Activated gamma-delta T cell treated with Interleukin-2 at 50 U/mL for 16 hours (primary cell): Measurements from ENCODE around the gene ZNF710.
A peak's percentile ranks its signal among the peaks of the same experiment; 100 is the strongest.

ENCODE experiments used
- DNase-seq: peaks from one replicate; pipeline ENCODE4 v3.0.0-alpha.2; 2020

Gene ZNF710

GRCh38 chr15:90083419-90083818, 82.3 kb downstream of the ZNF710 start:
- no peak for DNase-seq

- DNase-seq, result no peak
Measured at GRCh38 chr15:90083954-90084607, 83.0 kb downstream of the ZNF710 start.

GRCh38 chr15:90084876-90085423, 83.8 kb downstream of the ZNF710 start:
- no peak for DNase-seq

- DNase-seq, result no peak
Measured at GRCh38 chr15:90085565-90085964, 84.4 kb downstream of the ZNF710 start.

- DNase-seq, result peak; percentile 39
Measured at GRCh38 chr15:90086868-90087268, 85.7 kb downstream of the ZNF710 start.

GRCh38 chr15:90087454-90088154, 86.5 kb downstream of the ZNF710 start:
- no peak for DNase-seq

- DNase-seq, result no peak
Measured at GRCh38 chr15:90090226-90090848, 89.2 kb downstream of the ZNF710 start.

- no peak for DNase-seq
Measured at GRCh38 chr15:90091156-90091931, 90.2 kb downstream of the ZNF710 start.

GRCh38 chr15:90095521-90095959, 94.4 kb downstream of the ZNF710 start:
- peak; percentile 27 for DNase-seq

- DNase-seq, result peak; percentile 59
Measured at GRCh38 chr15:90097475-90097874, 96.4 kb downstream of the ZNF710 start.

GRCh38 chr15:90099072-90099867, 98.1 kb downstream of the ZNF710 start:
- DNase-seq, result peak; percentile 37

GRCh38 chr15:90099868-90100831, 99.0 kb downstream of the ZNF710 start:
- DNase-seq, result no peak

- DNase-seq, result no peak
Measured at GRCh38 chr15:90101130-90101968, 100.2 kb downstream of the ZNF710 start.

- peak; percentile 66 for DNase-seq
Measured at GRCh38 chr15:90101969-90102890, 101.1 kb downstream of the ZNF710 start, which contains the start of gene IDH2. IDH2 (minus strand) TSS chr15:90102468; CDS start chr15:90102390, 78 bp downstream.

- no peak for DNase-seq
Measured at GRCh38 chr15:90103701-90104329, 102.7 kb downstream of the ZNF710 start.

- DNase-seq, result no peak
Measured at GRCh38 chr15:90104551-90104950, 103.4 kb downstream of the ZNF710 start.

- no peak for DNase-seq
Measured at GRCh38 chr15:90105521-90105920, 104.4 kb downstream of the ZNF710 start.

- no peak for DNase-seq
Measured at GRCh38 chr15:90106522-90107117, 105.5 kb downstream of the ZNF710 start.
